Dedifferentiated amniotic fluid mesenchymal stem cell (primary cell): Measurements from ENCODE around the gene TNFSF15.

Source experiments
- DNase-seq: peaks from one replicate; pipeline ENCODE4 v3.0.0-alpha.2; 2016; ENCODE audit errors: extremely low spot score

The TNFSF15 gene

GRCh38 chr9:114805670-114806525 lies at the start of gene TNFSF15:
TNFSF15 (minus strand) TSS chr9:114806039; CDS start chr9:114806012, 27 bp downstream.
- peak; percentile 22 for DNase-seq

GRCh38 chr9:114855488-114855887 lies 49.6 kb upstream of the TNFSF15 start:
- no peak for DNase-seq

DNA sequence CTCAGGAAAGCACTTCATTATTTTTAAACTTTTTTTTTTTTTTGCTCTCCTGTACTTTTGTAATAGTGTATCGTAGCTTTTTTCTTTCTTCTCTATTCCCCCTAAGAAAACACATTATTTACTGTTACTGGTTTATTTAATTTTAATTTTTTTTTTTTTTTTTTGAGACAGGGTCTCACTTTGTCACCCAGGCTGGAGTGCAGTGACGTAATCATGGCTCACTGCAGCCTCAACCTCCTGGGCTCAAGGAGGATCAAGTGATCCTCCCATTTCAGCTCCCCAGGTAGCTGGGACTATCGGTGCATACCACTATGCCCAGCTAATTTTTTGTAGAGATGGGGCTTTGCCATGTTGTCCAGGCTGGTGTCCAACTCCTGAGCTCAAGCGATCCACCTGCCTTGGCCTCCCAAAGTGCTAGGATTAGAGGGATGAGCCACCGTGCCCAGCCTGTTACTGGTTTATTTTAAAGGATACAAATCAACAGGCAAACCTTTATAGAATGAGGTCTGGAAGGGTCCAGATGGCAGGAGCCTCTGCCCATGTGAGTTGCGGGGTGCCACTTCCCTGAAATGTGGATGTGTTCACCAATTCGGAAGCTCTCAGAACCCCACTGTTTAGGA lies 49.0 kb upstream of the TNFSF15 start:
- DNase-seq, result no peak

DNA sequence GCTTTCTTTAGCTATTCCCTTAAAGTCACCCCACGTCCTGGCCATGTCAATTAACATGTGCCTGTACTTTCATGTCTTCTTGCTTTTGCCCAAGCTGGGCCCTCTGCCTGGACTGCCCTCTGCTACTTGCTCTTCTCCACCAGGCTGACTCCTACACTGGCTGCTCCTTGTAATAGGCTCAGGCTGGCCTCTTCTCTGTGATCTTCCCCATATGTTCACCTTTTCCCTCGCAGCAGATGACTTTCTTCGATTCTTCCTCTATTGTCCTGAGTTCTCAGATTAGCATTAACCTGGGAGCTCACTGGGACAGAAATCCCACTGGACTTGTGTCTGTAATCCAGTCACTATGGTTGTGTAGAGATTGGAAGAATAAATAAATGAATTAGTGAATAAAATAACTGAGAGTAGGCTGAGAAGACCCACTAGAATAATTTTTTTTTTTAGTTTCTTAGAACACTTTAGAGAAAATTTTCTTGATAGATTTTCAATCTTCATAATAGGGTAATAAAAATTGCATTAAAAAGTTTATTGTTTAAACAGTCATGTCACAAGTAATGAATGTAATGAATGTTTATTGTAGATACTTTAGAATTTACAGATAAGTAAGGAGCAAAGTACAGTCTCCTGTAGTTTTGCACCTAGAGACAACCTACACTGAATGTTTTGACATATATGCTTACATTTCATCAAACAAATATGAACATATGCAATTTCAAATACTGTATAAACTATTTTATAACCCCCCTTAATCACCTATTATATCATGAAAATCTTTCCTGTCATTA lies 47.4 kb upstream of the TNFSF15 start:
- no peak for DNase-seq

- peak; percentile 61 for DNase-seq
Measured at GRCh38 chr9:114852050-114852594, 46.3 kb upstream of the TNFSF15 start.

DNA sequence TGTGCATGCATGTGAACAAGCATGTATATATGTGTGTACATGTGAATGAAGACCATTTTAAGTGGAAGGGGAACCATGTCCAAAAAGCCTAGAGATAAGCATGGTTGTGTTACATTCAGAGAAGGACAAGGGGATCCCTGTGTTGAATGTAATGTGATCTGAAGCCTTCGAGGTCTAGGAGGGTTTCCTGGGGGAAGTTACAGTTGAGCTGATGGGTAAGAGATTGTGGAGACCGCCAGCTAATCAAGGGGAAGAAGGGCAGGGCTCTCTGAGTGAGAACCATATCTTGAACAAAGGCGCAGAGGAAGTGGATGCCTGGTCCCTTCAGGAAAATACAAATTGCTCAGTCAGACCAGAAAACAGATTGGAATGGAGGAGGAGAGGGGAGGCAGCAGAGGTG lies 45.5 kb upstream of the TNFSF15 start:
- no peak for DNase-seq

GRCh38 chr9:114850871-114851270 lies 45.0 kb upstream of the TNFSF15 start:
- peak; percentile 49 for DNase-seq

- DNase-seq, result peak; percentile 25
Measured at GRCh38 chr9:114849450-114849849, 43.6 kb upstream of the TNFSF15 start.

DNA sequence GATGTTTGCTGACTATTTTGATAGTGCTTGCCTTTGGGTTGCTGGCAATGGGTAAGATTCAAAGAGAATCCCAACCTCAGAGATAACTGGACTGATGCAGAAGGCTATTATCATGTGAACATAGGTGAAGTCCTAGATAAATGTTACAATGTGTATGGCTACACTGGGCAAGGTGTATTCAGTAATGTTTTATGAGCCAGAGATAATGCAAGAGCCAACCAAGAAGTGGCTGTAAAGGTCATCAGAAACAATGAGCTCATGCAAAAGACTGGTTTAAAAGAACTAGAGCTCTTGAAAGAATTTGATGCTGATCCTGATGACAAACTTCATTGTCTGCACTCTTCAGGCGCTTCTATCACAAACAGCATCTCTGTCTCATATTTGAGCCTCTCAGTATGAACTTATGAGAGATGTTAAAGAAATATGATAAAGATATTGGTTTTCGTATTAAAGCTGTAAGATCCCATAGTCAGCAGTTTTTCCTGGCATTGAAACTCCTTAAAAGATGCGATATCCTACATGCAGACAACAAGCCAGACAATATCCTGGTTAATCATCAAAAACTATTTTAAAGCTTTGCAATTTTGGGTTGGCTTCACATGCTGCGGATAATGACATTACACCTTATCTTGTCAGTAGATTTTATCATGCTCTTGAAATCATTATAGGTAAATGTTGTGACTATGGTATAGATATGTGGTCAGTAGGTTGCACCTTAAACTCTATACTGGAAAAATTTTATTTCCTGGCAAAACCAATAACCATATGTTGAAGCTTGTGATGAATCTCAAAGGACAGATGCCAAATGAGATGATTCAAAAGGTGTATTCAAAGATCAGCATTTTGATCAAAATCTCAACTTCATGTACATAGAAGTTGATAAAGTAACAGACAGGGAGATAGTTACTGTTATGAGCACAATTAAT lies 41.9 kb upstream of the TNFSF15 start:
- DNase-seq, result no peak

- no peak for DNase-seq
Measured at GRCh38 chr9:114845373-114845772, 39.5 kb upstream of the TNFSF15 start.

- DNase-seq, result no peak
Measured at GRCh38 chr9:114844766-114845165, 38.9 kb upstream of the TNFSF15 start.

DNA sequence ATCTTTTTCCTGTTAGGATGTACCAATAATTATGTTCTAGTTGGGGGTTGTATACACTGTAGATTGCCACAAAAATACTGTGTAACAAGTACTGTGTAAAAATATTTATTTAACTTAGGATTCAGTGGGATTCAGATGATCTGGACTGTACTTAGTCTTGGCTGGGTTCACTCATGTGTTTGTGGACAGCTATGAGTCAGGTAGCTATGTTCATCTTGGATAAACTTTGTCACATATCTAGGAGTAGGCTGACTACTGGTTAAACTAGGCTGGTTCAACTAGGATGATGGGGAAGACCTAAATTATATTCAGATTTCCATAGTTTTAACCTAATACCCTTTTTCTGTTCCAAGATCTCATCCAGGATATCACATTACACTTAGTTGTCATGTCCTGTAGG lies 32.1 kb upstream of the TNFSF15 start:
- DNase-seq, result no peak

- no peak for DNase-seq
Measured at GRCh38 chr9:114836769-114837168, 30.9 kb upstream of the TNFSF15 start.

DNA sequence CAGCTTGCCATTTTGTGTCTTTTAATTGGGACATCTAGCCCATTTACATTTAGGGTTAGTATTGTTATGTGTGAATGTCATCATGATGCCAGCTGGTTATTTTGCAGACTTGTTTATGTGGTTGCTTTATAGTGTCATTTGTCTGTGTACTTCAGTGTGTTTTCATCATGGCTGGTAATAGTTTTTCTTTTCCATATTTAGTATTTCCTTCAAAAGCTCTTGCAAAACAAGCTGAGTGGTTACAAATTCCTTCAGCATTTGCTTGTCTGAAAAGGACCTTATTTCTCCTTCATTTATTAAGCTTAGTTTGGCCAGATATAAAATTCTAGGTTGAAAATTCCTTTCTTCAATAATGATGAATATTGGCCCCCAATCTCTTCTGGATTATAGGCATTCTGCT lies 28.5 kb upstream of the TNFSF15 start:
- no peak for DNase-seq

DNA sequence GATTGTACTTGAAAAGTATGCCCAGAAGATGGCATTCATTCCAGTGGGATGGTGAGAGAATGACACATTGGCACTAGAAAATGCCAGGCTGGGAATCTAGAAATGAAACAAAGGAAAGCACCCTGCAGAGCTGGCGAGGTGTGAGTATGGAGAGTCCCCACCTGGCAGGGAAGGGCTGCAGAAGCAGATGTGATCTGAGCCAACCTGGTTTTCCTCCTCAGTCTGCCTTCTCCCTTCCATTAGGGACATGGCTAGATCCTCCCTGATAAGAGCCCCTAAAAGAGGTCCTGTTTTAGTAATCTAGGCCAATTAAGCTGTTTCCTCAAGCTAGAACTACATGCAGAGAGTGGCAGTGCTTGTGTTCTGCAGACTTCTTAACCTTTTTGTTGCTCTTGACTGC lies 24.7 kb upstream of the TNFSF15 start:
- DNase-seq, result no peak

DNA sequence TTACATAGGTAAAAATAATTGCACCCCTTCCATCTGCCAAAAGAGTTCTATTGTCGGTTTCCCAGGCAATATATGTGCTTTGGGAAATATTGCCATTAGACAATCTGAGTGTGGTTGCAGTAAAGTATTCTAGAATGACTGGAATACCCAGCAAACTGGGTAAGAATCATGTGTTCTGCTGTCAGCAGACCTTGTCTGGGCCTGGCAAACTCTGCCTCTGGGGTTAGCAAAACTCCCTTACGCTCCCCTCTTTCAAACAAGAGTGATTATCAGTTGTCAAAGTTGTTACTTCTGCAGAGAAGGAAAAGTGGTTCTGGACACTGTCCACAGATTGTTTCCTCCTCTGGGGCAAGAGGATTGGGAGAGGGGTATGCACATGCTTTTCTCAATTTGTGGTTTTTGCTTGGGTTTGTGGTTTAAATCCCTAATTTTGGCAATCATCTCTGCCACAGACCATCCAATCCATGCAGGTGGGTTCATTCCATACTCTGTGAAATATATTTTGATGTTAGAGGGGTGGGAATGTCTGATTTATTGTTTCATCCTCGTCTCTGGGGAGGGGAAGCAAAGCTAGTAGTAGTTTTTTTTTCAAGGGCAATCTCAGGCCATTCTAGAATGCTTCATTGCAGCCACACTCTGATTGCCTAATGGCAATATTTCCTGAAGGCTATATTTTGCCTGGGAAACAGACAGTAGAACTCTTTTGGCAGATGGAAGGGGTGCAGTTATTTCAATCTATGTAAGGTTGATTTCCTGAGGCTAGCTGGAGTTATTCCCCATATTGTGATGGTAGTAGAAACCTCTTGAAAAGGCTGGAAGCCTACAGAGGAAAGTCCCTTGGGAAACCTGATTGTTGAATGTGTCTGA lies 24.0 kb upstream of the TNFSF15 start:
- DNase-seq, result no peak

DNA sequence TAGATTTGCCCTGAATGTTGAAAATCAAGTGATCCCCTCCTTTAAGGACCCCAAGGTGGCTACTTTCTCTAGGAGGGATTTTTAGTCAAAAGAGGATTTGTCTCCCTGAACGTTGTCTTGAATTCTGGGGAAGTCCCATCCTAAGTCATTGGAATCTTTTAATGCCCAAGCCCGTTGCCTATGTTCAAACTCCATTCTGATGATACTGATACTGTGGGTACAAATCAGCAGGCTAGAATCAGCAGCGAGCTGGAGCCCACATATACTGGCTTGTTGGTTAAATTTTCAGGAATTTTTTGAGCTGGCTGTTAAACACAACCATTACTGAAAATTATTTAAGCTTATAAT lies 22.4 kb upstream of the TNFSF15 start:
- DNase-seq, result no peak

DNA sequence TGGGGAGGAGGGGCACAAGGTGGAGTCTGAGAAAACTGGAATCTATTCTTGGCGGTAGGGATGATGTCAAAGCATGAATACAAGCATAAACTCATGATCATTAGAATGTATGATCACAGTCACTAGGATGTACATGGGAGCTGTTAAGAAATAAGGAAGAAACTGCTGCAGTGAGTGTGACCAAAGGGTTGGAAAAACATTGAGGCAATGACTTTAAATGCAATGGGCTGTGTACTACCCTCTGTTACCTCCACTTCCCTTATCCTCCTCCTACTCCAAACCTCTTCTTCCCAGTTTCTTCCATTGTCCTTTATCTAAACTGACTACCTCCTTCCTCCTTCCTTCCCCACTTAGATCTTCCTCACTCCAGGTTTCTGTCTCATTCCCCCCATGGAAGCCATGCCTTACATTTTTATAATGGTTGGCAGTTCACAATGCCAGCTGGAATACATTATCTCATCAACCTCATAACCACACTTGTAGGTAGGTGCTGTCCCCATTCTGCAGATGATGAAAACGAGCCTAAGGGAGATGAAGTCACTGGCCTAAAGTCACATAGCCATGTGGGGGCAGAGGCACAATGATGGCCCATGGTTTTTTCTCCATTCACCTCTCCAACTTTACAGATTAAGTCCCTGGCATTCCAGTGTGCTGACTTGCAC lies 21.9 kb upstream of the TNFSF15 start:
- DNase-seq, result no peak

DNA sequence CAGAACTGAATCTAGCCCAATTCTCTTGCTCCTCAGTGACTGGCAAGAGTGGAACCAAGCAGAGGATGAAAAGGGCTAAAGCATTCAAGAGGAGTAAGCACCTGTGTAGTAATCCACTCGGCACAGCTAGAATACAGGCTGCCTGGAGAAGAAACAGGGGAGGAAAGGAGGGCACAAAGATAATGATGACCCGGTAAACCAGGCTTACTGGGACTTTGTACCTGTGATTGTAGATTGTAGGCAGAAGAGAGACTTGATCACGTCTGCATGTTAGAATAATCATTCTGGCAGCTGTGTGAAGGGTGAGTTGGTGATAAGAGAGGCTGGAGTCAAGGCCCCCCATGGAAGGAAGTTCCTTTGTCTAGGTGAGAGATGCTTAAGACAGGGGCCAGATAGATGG lies 20.6 kb upstream of the TNFSF15 start:
- DNase-seq, result no peak
